ENCODE results near the gene OCEL1.

OCEL1 gene

DNA sequence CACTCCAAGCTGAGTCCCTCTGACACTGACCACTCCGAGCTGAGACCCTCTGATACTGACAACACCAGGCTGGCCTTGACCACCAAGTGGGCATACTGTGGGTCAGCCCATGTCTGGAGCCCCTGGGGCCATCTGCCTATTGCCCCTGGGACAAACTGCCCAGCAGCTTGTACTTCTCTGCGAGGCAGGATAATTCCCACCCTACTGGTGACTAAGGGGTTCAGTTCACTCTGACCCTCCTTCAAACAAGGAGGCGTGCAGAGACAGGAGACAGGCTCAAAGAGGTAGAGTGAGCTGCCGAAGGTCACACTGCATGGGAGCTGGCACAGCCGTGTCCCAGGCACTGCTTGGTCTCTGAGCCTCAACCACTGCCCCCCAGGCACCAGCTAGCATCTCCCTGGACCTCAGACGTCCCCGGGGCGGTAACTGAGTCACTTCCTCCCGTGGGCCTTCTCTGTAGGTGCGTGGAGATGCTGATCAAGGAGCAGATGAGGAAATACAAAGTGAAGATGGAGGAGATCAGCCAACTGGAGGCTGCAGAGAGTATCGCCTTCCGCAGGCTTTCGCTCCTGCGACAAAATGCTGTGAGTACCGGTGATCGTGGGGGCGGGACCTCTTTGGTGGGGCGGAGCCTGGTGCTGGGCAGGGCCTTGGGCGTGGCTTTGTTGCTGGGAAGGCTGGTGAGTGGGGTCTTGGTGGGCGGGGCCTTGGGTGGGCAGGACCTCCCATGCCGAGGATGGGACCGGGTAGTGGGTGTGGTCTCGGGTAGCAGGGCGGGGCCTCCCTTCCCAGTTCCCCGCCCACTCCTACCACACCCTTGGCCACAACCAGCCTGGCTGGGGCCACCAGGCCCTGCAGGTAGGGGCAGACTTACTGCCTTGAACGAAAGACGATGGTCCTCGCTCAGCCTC lies 16.6 kb upstream of the OCEL1 start:
- H3K4me1 ChIP-seq: no peaks in the 10 kb centered on the region
- H2AFZ ChIP-seq: no peak overlapping the region
- TF ChIP-seq CTCF (IDR thresholded peaks at IDR 0.05): no peak
- no peaks in the 10 kb centered on the region for H3K9me3 ChIP-seq (ENCODE audit: control insufficient read depth, low read length)
- no peak overlapping the region for H3K27ac ChIP-seq
- H3K27me3 ChIP-seq (ENCODE audit: control insufficient read depth, insufficient read depth, low read length): no peaks in the 10 kb centered on the region
- H3K9ac ChIP-seq: no peak overlapping the region
- H3K4me2 ChIP-seq (ENCODE audit: low read length): no peak overlapping the region
- no peaks in the 10 kb centered on the region for H3K36me3 ChIP-seq (ENCODE audit: control insufficient read depth, insufficient read depth, low read length)
- no peaks in the 10 kb centered on the region for H3K79me2 ChIP-seq
- H3K4me3 ChIP-seq (ENCODE audit: low read depth, low read length): no peak overlapping the region

DNA sequence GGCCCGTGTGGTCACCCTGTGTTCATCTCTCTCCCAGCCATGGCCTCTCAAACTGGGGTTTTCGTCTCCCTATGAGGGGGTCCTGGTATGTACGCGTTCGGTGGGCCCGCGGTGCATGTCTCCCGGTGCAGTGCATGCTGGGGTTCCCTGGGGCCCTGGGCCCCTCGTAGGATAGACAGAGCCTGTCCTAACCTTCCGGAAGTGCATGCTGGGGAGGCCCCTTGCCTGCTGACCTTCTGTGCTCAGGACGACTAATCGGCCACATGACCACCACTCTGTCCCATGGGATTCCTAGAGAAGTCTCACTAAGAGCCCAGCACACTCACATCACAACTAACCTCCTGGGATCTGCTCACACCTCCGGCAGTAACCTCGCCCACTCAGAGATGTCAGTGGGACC lies 15.7 kb upstream of the OCEL1 start:
- no peak overlapping the region for H3K9ac ChIP-seq
- H2AFZ ChIP-seq: no peak overlapping the region
- H3K4me2 ChIP-seq (ENCODE audit: low read length): no peak overlapping the region
- H3K27me3 ChIP-seq (ENCODE audit: control insufficient read depth, insufficient read depth, low read length): no peaks in the 10 kb centered on the region
- H3K36me3 ChIP-seq (ENCODE audit: control insufficient read depth, insufficient read depth, low read length): no peaks in the 10 kb centered on the region
- no peaks in the 10 kb centered on the region for H3K79me2 ChIP-seq
- no peak for TF ChIP-seq CTCF (IDR thresholded peaks at IDR 0.05)
- peaks cover 3% of the 10 kb centered on the region for H3K4me1 ChIP-seq
- no peak overlapping the region for H3K27ac ChIP-seq
- no peaks in the 10 kb centered on the region for H3K9me3 ChIP-seq (ENCODE audit: control insufficient read depth, low read length)
- H3K4me3 ChIP-seq (ENCODE audit: low read depth, low read length): no peak overlapping the region

DNA sequence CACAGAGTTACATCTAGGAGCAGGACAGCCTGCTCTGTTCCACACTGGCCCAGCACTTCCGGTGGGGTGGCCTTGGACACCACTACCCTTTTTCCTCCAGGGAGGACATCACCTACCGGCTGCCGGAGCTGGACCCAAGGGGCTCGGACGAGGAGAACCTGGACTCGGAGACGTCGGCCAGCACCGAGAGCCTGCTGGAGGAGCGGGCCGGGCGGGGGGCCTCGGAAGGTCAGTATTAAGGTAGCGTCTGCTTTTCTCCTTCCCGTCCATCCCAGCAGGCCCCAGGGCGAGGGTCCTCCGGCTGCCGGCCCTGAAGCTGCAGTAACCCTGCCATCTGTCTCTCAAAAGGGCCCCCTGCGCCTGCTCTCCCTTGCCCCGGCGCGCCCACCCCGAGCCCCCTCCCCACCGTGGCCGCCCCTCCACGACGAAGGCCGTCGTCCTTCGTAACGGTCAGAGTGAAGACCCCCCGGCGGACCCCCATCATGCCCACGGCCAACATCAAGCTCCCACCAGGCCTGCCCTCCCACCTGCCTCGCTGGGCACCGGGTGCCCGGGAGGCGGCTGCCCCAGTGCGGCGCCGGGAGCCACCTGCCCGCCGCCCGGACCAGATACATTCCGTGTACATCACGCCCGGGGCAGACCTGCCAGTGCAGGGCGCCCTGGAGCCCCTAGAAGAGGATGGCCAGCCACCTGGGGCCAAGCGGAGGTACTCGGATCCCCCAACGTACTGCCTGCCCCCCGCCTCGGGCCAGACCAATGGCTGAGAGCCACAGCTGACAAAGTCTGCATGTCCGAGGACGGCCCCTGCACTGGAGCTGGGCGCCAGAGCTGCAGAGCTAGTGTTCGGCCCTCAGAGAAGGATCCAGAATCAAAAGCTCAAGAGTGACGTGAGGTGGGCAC lies 14.2 kb upstream of the OCEL1 start:
- Histone ChIP-seq H3K4me2 (ENCODE audit: low read length) (no peak overlapping the region), H3K36me3 (ENCODE audit: control insufficient read depth, insufficient read depth, low read length) (no peaks in the 10 kb centered on the region), H3K4me3 (ENCODE audit: low read depth, low read length) (no peak overlapping the region), H2AFZ (no peak overlapping the region), H3K9me3 (ENCODE audit: control insufficient read depth, low read length) (no peaks in the 10 kb centered on the region), H3K9ac (no peak overlapping the region), H3K27ac (no peak overlapping the region), H3K4me1 (peaks cover 8% of the 10 kb centered on the region), H3K79me2 (no peaks in the 10 kb centered on the region), H3K27me3 (ENCODE audit: control insufficient read depth, insufficient read depth, low read length) (no peaks in the 10 kb centered on the region)
- no peak for TF ChIP-seq CTCF (IDR thresholded peaks at IDR 0.05)

- no peaks in the 10 kb centered on the region for H3K79me2 ChIP-seq
- H2AFZ ChIP-seq: no peak overlapping the region
- no peak overlapping the region for H3K9ac ChIP-seq
- TF ChIP-seq CTCF (IDR thresholded peaks at IDR 0.05): no peak
- H3K4me1 ChIP-seq: peaks cover 8% of the 10 kb centered on the region
- no peaks in the 10 kb centered on the region for H3K36me3 ChIP-seq (ENCODE audit: control insufficient read depth, insufficient read depth, low read length)
- H3K4me2 ChIP-seq (ENCODE audit: low read length): no peak overlapping the region
- no peak overlapping the region for H3K27ac ChIP-seq
- no peak overlapping the region for H3K4me3 ChIP-seq (ENCODE audit: low read depth, low read length)
- H3K9me3 ChIP-seq (ENCODE audit: control insufficient read depth, low read length): no peaks in the 10 kb centered on the region
- H3K27me3 ChIP-seq (ENCODE audit: control insufficient read depth, insufficient read depth, low read length): no peaks in the 10 kb centered on the region
These were observed 12.7 kb upstream of the OCEL1 start for GRCh38 chr19:17213334-17213733.

Data from parathyroid adenoma (tissue), 2 donors.